HUDEP-2 (cell line): ENCODE results near the gene PRKCE.

Source experiments
- DNase-seq, 76 experiments: peaks; one replicate each; lab custom pipeline; 2025; ENCODE audit not compliant: unreplicated experiment in 76 of 76; lab: John Stamatoyannopoulos, UW

The PRKCE gene

GRCh38 chr2:46001741-46002506, 350.4 kb downstream of the PRKCE start:
- no peak for DNase-seq

GRCh38 chr2:46002507-46002883, 351.0 kb downstream of the PRKCE start:
- DNase-seq = no peak

- DNase-seq = no peak
Measured at GRCh38 chr2:46002947-46003346, 351.5 kb downstream of the PRKCE start.

GRCh38 chr2:46003903-46004473, 352.5 kb downstream of the PRKCE start:
- no peak for DNase-seq

GRCh38 chr2:46006473-46007025, 355.1 kb downstream of the PRKCE start:
- DNase-seq = no peak

GRCh38 chr2:46007412-46007811, 355.9 kb downstream of the PRKCE start:
- DNase-seq = no peak

- no peak for DNase-seq
Measured at GRCh38 chr2:46008091-46008870, 356.8 kb downstream of the PRKCE start.

- DNase-seq = no peak
Measured at GRCh38 chr2:46009315-46009714, 357.8 kb downstream of the PRKCE start.

GRCh38 chr2:46009772-46010171, 358.3 kb downstream of the PRKCE start:
- no peak for DNase-seq

- DNase-seq = no peak
Measured at GRCh38 chr2:46010223-46010924, 358.9 kb downstream of the PRKCE start.

GRCh38 chr2:46010925-46011490, 359.5 kb downstream of the PRKCE start:
- DNase-seq = peak in 4 of 76 experiments; percentile 1 to 21 (median 8)

- DNase-seq = no peak
Measured at GRCh38 chr2:46012618-46013240, 361.3 kb downstream of the PRKCE start.

- DNase-seq = no peak
Measured at GRCh38 chr2:46013726-46014125, 362.3 kb downstream of the PRKCE start.

GRCh38 chr2:46014911-46015654, 363.6 kb downstream of the PRKCE start:
- no peak for DNase-seq

GRCh38 chr2:46015671-46016070, 364.2 kb downstream of the PRKCE start:
- DNase-seq = no peak

- no peak for DNase-seq
Measured at GRCh38 chr2:46016091-46016490, 364.6 kb downstream of the PRKCE start.

GRCh38 chr2:46018773-46019591, 367.5 kb downstream of the PRKCE start:
- no peak for DNase-seq

- no peak for DNase-seq
Measured at GRCh38 chr2:46020416-46020815, 368.9 kb downstream of the PRKCE start.
